Fibroblast of the aortic adventitia (primary cell): ENCODE data around the gene LRFN2. TPM values are rescaled to one million over a fixed set of nuclear protein-coding genes. Genes with fewer than 3 reads are reported as not detected.

Source experiments
- DNase-seq: peaks from one replicate; pipeline ENCODE4 v3.0.0-alpha.2; 2010; ENCODE audit warnings: low read depth
- H3K4me3 ChIP-seq: 2 replicates; pipeline ENCODE4 v1.5.1; 2011; ENCODE audit warnings: low read depth, mild to moderate bottlenecking, control low read depth, low read length, moderate library complexity
- total RNA-seq: library from RNA; depleted of rRNA; stranded (reverse); fragments of >200 nt; gene quantifications from 2 replicates; pipeline ENCODE4 v1.2.3, GENCODE V29; 2012; ENCODE audit warnings: low replicate concordance
- TF ChIP-seq, protein P1 (sequence below): IDR thresholded peaks from 2 replicates; pipeline ENCODE4 v1.5.1; 2011; ENCODE audit warnings: mild to moderate bottlenecking, low read length, control low read depth, inconsistent platforms; ENCODE audit not compliant: insufficient read depth

Gene LRFN2
- total RNA-seq, 1 donor: not detected

DNA sequence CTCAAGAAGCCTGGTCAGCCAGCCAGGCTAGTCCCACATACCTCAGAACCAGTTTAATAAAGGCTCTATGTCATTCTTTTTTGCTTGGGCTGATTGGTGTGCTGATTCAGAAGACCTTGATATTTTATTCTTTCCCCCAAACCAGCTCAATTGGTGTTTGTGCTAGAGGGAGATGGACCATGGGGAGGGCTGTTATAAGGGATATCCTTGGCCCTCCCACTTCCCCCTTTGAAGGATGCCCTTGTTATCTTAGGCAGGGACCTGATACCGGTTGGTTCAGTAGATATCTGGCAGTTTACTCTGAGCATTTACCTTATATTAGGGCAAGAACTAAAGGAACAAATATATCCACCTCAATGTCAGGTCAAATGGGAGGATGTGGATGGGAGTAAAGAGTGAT is 207.4 kb downstream of the LRFN2 start:
- no peak overlapping the region for H3K4me3 ChIP-seq
- DNase-seq: no peak
- TF ChIP-seq, protein P1, sequence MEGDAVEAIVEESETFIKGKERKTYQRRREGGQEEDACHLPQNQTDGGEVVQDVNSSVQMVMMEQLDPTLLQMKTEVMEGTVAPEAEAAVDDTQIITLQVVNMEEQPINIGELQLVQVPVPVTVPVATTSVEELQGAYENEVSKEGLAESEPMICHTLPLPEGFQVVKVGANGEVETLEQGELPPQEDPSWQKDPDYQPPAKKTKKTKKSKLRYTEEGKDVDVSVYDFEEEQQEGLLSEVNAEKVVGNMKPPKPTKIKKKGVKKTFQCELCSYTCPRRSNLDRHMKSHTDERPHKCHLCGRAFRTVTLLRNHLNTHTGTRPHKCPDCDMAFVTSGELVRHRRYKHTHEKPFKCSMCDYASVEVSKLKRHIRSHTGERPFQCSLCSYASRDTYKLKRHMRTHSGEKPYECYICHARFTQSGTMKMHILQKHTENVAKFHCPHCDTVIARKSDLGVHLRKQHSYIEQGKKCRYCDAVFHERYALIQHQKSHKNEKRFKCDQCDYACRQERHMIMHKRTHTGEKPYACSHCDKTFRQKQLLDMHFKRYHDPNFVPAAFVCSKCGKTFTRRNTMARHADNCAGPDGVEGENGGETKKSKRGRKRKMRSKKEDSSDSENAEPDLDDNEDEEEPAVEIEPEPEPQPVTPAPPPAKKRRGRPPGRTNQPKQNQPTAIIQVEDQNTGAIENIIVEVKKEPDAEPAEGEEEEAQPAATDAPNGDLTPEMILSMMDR: no peak

DNA sequence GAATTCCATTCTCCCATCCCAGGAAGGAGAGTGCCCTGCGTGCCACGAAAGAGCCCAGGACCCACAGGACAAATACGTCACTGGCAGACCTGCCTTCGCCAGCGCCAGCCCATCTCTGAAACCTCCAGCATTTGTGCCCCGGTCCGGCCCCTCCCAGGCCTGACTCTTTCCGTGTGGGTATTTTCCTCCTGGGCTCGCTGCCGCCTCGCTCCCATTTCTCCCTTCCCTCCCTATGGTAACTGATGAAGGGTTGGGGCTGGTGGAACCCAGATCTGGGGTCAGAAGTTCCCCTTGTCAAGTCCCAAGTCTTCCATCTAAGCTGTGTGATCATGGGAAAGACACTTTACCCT is 208.5 kb downstream of the LRFN2 start:
- no peak overlapping the region for H3K4me3 ChIP-seq
- TF ChIP-seq, protein P1: no peak
- DNase-seq: no peak

DNA sequence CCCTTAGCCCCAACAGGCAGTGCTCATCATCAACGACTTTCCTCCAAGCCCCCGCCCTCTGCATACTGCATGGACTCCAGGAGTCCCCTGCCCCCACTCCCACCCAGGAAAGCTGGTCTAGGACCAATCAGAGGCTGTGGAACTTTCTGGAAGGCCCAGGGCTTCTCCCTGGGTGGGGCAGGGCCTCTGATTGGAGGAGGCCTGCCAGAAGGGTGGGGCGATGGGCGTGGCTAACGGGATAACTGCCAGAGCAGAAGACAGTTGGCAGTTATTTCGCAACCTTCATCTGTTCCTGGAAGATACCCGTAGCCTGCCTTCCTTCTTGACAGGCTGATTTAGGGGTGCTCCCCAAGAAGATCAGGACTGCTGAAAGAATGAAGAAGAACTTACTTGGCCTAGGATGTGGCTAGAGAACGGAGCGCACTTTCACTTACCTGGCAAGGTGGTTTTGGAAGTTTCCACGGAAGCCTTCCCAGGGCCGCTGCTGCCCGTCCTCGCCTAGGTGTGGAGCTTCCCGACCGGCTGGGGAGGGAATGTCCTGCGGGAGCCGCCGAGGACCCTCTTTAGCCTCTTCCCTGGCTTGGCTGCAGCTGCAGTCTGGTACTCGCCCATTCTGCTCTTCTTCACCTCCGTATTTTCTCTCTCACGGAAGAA is 209.0 kb downstream of the LRFN2 start:
- no peak for DNase-seq
- TF ChIP-seq, protein P1: no peak
- no peak overlapping the region for H3K4me3 ChIP-seq

DNA sequence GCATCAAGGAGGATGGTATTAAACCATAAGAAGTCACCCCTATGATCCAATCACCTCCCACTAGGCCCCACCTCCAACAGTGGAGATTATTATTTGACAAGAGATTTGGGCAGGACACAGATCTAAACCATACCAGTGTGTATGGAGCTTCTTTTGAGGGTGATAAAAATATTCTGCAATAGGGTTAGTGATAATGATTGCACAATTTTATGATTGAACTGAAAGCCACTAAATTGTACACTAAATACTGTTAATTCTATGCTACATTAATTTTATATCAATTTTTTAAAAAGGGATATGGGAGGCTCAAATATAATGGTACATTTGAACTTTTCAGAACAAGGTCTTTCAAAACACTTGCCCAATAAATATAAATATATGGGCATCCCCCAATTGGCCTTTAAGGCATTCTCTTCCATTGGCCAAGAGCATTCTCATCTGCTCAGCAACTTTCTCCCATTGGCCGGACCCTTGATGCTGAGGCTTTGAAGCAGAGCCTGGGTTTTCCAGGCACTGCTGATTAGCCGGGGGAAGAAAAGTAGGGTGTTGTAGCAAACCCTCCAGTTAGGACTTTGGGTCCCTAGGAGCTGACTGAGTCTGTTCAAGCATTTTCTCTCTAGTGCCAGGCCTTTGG is 209.9 kb downstream of the LRFN2 start:
- no peak for DNase-seq
- H3K4me3 ChIP-seq: no peak overlapping the region
- TF ChIP-seq, protein P1: no peak

DNA sequence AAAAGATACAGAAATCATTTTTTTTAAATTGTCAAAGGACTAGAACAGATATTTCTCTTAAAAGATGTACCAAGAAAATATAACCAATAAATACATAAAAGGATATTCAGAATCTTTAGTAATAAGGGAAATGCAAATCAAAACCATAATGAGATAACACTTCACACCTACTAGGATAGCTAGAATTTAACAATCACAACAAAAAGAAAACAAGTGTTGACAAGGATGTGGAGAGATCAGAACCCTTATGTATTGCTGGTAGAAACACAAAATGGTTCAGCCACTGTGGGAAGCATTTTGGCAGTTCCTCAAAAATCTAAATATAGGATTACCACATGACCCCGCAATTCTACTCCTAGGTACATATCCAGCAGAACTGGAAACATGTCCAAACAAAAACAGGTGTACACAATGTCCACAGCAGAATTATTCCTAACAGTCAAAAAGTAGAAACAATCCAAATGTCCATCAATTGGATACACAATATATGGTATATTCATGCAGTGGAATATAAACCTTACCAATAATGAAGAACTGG is 211.0 kb downstream of the LRFN2 start:
- no peak overlapping the region for H3K4me3 ChIP-seq
- DNase-seq: no peak
- TF ChIP-seq, protein P1: no peak

DNA sequence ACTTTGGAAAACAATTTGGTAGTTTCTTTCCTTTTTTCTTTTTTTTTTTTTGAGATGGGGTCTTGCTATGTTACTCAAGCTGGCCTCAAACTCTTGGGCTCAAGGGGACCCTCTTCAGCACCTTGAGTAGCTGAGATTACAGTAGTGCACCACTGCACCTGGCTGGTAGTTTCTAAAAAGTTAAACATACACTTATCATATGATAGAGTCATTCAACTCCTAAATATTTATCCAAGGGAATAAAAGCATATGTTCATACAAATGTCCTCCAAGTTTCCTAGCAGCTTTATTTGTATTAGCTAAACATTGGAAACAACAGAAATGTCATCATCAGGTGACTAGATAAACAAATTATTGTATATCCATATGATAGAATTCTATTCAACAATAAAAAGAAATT is 213.9 kb downstream of the LRFN2 start:
- H3K4me3 ChIP-seq: no peak overlapping the region
- no peak for DNase-seq
- TF ChIP-seq, protein P1: no peak
